ENCODE results near the gene WNT4.

WNT4 gene

GRCh38 chr1:22163137-22163536 lies 20.2 kb upstream of the WNT4 start:
- no peak for DNase-seq

- DNase-seq = no peak
Observed at GRCh38 chr1:22159891-22160290, 17.0 kb upstream of the WNT4 start.

- DNase-seq = no peak
Observed at GRCh38 chr1:22158654-22159053, 15.8 kb upstream of the WNT4 start.

GRCh38 chr1:22157359-22157966 lies 14.6 kb upstream of the WNT4 start:
- no peak for DNase-seq

DNA sequence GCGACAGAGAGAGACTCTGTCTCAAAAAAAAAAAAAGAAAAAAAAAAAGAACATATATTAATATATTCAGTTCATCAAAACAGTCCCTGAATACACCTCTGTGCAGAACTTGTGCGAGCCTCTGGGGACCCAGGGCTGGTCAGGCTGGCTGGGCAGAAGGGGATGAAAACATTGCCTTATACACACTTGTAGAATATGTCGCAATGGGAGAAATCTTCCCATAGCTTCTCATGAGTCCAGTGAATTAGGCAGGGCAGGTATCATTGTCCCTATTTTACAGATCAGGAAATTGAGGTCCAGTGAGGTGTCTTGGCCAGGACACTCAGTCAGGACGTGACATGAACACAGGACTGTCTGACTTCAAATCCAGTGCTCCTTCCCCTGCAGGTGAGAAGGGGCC lies 12.6 kb upstream of the WNT4 start:
- no peak for DNase-seq

GRCh38 chr1:22154626-22155025 lies 11.7 kb upstream of the WNT4 start:
- DNase-seq = no peak

DNA sequence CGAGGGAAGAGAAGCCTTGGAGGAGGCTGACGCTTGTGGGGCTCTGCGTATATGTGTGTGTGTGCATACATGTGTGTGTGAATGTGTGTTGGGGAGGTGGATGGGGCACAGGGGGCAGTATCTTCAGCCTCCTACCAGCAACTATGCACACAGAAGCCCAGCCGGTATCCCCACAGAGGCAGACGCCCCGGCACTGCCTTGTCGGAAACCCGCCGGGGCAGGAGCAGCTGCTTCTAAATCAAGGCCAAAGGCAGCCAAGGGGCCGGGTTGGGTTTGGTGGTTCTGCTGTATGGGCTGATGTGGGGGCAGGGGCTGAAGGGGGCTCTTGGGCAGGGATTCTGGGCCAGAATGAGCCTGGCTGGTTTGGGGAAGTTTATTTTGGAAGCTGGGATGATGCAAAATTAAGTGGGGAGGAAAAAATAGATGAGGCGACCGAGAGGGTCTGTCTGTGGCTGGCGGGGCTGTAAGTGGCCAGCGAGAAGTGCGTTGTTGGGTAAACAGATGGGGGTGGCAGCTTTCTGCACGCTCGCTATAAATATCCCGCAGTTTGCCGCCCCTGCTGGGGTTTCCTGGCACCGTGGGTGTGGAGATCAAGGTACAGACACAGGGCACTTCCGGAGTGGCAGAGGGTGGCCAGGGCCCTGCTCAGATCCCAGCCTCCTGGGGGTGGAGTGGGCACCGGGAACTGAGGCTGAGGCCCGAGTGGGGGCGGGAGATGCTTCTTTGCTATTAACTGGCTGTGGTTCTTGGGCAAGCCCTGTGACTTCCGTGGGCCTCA lies 11.0 kb upstream of the WNT4 start:
- no peak for DNase-seq

GRCh38 chr1:22150923-22151322 lies 8.0 kb upstream of the WNT4 start:
- DNase-seq = no peak

DNA sequence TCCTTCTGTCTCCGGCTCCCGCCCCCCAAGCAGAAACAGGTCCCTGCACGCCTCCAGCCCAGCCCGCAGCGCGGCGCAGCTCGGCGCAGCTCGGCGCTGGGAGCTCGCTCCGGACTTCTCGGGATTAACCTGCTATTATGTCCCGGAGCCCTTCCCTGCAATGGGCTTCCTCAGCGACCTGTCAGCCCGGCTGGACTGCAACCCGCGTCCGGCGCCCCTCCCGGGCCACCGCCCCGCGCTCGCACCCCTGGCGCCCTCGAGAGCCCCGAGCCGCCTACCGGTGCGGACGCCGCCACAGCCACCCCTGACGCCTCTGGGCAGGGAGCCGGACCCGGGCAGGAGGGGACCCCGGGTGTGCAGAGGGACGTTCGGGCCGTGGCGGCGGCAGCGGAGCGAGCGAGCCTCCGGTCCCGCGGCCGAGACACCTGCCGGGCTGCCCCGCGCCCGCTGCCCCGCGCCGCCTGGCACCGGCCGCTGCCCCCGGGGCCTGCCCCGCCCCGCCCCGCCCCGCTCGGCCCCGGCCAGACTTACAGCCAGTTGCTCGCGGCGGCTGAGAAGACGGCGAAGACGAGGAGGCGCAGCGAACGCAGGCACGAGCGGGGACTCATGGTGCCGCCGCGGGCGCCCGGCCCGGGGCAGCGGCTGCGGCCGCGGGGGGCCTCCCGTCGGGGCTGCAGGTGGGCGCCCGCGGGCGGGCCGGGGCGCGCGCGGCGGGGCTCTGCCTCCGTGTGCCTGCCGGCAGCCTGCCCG lies 407 bp downstream of the WNT4 start:
- peak; percentile 28 for DNase-seq

- no peak for DNase-seq
Observed at GRCh38 chr1:22141554-22142314, 1.2 kb downstream of the WNT4 start.

- no peak for DNase-seq
Observed at GRCh38 chr1:22140694-22141093, 2.2 kb downstream of the WNT4 start.

DNA sequence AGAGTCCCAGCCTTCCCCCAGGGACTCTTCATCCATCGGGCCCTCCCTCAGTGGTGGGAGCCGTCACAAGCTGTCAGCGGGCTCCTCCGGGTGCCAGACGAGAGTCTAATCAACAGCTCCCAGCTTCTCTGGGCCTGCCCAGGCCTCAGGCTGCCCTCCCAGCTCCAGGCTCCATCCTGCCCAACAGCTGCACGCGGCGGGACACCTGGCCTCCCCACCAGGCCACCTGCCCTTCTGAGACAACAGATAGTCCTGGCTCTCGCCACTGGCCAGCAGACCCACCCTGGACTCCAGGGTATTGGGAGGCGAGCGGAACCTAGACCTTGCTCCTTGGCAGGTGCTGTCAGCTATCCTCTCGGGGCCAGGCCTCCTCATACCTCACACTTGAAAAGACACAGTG lies 3.1 kb downstream of the WNT4 start:
- DNase-seq = no peak

DNA sequence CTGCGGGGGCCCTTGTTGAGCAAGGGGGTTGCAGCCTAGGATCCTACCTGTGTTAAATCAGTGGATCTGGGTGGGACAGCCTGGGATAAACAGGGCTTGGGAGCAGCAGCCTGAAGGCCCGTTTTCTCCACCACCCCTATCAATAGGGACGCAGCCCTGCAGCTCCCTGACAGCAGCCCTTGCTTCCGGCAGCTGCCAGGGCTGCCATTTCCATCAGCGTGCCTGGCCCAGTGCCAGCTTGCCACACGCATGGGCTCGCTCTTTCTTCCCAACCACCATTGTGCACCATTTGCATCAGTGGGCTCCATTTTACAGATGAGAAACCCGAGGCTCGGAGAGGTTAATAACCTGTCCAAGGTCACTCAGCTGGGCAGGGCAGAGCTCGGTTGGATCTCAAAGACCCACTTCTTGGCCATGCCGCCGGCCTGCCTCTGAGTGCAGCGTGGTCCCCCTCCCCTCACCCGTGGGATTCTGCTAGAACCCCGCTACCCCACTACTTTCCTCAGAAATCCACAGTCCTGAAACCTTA lies 3.8 kb downstream of the WNT4 start:
- peak; percentile 82 for DNase-seq

GRCh38 chr1:22137004-22137720 lies 5.7 kb downstream of the WNT4 start:
- DNase-seq = no peak

- no peak for DNase-seq
Observed at GRCh38 chr1:22133931-22134324, 9.0 kb downstream of the WNT4 start.

DNA sequence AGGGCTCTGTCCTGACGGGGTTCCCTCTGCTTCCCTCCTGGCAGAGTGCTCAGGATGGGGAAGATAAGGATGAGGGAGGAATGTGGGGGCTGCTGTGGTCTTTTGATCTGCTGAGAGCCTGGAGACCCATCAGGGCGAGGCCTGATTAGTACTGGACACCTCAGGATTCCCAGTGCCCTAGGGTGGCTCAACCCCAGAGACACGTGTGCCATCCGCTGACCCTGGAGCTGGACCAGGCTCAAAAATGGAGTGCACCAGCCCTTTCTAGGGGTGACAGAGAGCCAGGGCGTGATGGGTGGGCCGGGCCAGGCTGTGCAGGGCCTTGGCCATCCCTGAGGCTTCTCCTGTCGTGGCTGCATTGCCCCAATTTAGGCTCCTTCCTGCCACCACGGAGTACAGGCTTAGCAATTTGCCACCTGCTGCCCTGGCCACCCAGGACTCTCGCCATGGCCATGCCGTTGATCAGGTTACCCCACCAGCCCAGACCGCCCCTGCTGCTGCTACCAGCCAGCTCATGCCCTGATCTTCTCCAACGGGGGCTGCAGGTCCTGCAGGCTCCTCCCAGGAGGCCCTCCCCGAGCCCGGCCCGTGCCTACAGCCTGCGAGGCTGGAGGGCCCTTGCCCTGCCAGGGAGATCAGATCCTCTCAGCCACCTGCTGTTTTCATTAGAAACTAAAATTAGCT lies 9.5 kb downstream of the WNT4 start:
- DNase-seq = no peak

- DNase-seq = no peak
Observed at GRCh38 chr1:22132517-22133235, 10.2 kb downstream of the WNT4 start.

GRCh38 chr1:22131875-22132486 lies 10.9 kb downstream of the WNT4 start:
- DNase-seq = peak; percentile 56

DNA sequence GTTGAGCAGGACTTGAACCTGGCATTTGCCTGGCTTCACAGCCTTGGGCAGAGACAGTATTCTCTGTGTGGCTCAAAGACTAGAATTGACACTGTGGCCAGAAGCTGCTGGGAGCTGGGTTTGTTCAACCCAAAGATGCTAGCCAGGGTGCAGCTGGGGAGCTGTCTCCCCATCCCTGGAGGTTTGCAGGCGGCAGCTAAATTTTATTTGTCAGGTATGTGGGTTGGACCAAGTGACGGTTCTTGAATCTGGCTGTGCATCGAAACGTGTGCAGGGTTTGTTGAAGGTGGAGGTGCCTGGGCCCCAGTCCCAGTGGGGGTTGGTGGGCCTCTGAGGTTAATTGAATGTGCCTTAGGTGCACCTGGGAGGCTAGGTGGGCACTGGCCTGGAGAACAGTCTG lies 11.8 kb downstream of the WNT4 start:
- DNase-seq = no peak

DNA sequence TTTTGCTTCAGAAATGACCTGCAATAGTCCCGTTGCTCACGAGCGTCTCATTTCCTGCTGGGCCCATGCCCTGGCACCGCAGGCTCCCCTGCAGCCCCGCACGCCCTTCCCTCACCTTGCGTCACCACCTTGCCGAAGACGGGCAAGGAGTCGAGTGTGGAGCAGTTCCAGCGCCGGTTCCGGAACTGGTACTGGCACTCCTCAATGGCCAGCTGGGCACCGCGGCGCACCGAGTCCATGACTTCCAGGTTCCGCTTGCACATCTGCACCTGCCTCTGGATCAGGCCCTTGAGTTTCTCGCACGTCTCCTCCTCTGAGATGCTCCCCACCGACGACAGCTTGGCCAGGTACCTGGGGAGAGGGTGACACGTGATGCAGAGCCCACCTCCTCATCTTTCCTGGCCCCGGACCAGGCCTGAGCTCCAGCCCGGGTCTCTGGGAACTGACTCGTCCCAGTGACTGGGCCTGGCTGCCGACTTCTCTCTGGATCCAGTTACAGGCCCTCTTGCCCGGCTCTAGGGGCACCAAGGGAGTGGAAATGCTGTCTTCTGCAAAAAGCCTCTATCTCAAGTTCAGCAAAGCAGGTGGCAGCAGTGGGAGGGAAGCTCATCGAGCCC lies 13.3 kb downstream of the WNT4 start:
- DNase-seq = no peak

All from NCI-H345 (cell line).